Fibroblast of pulmonary artery (primary cell): ENCODE data around the gene CENPA.
"Not testable (repeated sequence)": the region's sequence is repeated elsewhere in the genome, so short reads cannot be mapped to it uniquely, and the experiment has no call there.

Experiments
- DNase-seq: peaks from one replicate; pipeline ENCODE4 v3.0.0-alpha.2; 2010; ENCODE audit warnings: low read depth
- H3K4me3 ChIP-seq: replicated peaks from 2 replicates; pipeline ENCODE4 v1.5.1; 2011; ENCODE audit warnings: low read depth, mild to moderate bottlenecking, control low read depth, low read length, moderate library complexity
- TF ChIP-seq, protein P1 (sequence below): IDR thresholded peaks from 2 replicates; pipeline ENCODE4 v1.5.1; 2011; ENCODE audit warnings: mild to moderate bottlenecking, control low read depth, low read length, inconsistent platforms; ENCODE audit errors: missing control alignments

CENPA gene

DNA sequence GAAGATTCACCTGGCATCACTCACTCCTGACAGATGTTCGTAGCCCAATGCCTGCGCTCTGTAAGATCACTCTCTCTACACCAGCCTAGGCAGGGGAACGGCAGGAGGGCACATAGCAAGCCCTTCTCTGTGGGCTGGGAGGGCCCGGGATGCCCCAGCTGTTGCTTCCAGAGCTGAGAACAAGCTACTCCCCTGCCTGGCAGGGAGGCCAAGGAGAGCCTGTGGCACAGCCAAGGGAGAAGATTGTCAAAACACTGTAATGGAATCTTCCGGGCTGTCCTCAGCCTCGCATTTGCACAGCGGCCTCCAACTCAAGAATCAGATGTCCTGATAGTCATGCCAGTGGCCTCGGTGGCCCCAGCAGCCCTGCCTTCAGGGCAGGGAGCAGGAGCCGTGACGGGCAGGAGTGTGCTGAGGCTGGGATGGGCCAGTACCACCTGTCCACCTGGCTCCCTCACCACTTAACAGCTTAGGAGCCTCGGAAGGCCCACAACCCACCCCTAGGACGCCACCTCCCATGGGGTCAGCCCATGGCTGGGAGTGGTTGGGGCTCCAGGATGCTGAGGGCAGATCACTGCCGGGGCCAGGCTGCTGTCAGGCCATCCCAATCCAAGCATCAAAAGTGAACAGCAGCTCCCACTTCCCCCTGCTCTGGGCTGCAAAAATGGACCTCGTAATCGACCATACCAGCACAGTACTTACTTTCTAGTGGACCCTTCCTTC, 43.6 kb upstream of the CENPA start:
- H3K4me3 ChIP-seq: no peak overlapping the region
- TF ChIP-seq, protein P1, sequence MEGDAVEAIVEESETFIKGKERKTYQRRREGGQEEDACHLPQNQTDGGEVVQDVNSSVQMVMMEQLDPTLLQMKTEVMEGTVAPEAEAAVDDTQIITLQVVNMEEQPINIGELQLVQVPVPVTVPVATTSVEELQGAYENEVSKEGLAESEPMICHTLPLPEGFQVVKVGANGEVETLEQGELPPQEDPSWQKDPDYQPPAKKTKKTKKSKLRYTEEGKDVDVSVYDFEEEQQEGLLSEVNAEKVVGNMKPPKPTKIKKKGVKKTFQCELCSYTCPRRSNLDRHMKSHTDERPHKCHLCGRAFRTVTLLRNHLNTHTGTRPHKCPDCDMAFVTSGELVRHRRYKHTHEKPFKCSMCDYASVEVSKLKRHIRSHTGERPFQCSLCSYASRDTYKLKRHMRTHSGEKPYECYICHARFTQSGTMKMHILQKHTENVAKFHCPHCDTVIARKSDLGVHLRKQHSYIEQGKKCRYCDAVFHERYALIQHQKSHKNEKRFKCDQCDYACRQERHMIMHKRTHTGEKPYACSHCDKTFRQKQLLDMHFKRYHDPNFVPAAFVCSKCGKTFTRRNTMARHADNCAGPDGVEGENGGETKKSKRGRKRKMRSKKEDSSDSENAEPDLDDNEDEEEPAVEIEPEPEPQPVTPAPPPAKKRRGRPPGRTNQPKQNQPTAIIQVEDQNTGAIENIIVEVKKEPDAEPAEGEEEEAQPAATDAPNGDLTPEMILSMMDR: no peak
- DNase-seq: no peak

DNA sequence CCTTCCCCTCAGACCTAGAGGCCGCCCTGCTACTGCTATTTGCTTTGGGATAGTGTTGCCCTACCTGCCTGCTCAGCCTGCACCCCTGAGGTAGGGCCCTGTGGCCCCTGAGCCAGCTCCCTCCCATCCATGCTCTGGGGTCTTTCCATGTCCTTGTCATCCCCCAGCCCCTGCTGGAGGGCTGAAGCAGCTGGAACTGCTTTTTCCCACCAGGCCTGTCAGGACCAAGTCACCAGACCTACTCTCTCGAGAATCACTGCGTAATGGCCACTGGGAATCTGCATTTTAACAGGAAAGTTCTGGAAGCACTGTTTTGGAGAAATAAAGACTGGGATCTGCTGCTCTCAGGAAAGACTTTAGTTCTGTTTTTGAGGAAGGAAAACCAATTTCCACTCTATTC, 42.0 kb upstream of the CENPA start:
- TF ChIP-seq, protein P1: no peak
- DNase-seq: no peak
- no peak overlapping the region for H3K4me3 ChIP-seq

DNA sequence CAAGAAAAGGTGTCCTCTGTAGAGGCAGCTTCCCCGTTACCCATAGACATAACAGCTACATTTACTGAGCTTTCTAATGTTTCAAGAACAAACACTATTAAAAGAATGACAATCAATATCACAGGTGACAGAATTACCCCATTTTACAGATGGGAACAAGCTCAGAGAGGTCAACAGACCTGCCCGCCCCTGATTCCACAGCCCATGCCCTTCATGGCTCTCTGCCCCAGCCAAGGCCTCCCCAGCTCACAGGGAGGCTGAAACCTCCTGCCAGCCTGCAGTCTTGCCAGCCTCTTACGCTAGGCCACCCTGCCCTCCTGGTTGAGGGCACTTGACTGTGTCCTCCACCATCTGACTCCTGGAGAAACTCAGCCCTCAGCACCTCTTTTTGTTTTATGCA, 40.9 kb upstream of the CENPA start:
- DNase-seq: no peak
- no peak overlapping the region for H3K4me3 ChIP-seq
- TF ChIP-seq, protein P1: no peak

DNA sequence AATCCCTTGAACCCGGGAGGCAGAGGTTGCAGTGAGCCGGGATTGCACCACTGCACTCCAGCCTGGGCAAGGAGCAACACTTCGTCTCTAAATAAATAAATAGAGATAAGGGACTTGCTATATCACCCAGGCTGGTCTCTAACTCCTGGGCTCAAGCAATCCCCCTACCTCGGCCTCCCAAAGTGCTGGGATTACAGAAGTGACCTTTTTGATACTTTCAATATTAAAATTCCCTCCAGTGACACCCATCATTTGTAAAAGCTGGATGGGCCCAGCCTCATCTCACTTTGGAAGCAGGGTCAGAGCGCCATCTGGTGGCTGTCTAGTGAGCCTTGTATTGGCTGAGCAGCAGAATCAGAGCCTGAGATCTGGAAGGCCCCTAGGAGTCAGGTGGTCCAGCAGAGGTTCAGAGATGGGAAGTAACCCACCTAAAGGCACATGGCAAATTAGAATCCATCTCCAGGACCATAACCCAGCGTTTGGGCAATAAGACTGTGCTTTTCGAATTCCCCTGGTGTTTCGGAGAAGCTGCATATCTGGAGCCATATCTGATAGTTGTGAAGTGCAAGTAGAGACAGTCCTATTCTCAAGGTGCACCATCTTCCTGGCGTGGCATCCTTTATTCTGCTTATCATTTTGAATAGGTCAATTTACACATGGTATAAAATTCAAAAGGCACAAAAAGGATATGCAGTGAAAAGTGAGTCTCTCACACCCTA, 40.1 kb upstream of the CENPA start:
- TF ChIP-seq, protein P1: peak; percentile 93
- DNase-seq: peak; percentile 86
- no peak overlapping the region for H3K4me3 ChIP-seq

DNA sequence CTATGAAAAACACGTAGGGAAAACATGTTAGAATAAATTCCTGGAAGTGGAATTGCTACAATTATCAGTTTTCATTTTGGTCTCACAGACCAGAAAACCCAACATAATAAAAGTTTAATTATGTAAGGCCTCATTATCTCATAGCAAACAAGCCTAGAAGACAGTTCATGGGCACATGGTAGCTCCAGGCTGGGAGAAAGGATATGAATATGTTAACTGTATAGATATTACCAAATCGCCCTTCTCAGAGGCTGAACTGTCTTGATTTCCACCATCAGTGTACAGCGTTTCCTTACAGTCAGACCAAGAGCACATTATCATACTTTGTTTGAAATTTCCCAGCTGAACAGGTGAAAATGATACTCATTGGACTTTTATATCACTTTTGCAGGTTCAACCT, 38.9 kb upstream of the CENPA start:
- DNase-seq: no peak
- TF ChIP-seq, protein P1: no peak

DNA sequence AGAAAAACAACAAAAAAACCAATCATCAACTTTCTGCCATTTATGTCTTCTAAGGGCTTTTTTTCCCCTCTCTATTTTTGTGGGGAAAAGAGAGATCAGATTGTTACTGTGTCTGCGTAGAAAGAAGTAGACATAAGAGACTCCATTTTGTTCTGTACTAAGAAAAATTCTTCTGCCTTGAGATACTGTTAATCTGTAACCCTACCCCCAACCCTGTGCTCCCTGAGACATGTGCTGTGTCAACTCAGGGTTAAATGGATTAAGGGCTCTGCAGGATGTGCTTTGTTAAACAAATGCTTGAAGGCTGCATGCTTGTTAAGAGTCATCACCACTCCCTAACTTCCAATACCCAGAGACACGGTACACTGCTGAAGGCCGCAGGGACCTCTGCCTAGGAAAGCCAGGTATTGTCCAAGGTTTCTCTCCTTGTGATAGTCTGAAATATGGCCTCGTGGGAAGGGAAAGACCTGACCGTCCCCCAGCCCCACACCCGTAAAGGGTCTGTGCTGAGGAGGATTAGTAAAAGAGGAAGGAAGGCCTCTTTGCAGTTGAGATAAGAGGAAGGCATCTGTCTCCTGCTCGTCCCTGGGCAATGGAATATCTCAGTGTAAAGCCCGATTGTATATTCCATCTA, 36.0 kb upstream of the CENPA start:
- not testable (repeated sequence) for DNase-seq, H3K4me3 ChIP-seq

More for the DNA sequence above, 38.9 kb upstream of the CENPA start:
- no peak overlapping the region for H3K4me3 ChIP-seq

DNA sequence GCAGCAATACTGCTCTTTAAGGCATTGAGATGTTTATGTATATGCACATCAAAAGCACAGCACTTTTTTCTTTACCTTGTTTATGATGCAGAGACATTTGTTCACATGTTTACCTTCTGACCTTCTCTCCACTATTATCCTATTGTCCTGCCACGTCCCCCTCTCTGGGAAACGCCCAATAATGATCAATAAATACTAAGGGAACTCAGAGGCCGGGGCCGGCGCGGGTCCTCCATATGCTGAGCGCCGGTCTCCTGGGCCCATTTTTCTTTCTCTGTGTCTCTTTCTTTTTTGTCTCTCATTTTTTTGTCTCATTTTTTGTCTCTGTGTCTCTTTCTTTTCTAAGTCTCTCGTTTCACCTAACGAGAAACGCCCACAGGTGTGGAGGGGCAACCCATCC, 35.4 kb upstream of the CENPA start:
- not testable (repeated sequence) for H3K4me3 ChIP-seq, DNase-seq
